HFFc6 (cell line): ENCODE results near the gene PARVA. TPM values are rescaled to one million over a fixed set of nuclear protein-coding genes. Genes with fewer than 3 reads are reported as not detected.
A peak's percentile ranks its signal among the peaks of the same experiment; 100 is the strongest.

Experiments
- DNase-seq: peaks from one replicate; pipeline ENCODE4 v3.0.0-alpha.2; 2018
- H3K27ac Mint-ChIP-seq: 2 replicates; pipeline ENCODE4 v1.8.0; 2020; ENCODE audit warnings: mild to moderate bottlenecking, mixed read lengths
- H3K27me3 Mint-ChIP-seq: 2 replicates; pipeline ENCODE4 v1.8.0; 2021; ENCODE audit warnings: mild to moderate bottlenecking, moderate library complexity, mixed read lengths; ENCODE audit not compliant: insufficient read depth
- H3K36me3 Mint-ChIP-seq: 2 replicates; pipeline ENCODE4 v1.8.0; 2021; ENCODE audit warnings: low read depth, mixed read lengths
- H3K4me1 Mint-ChIP-seq: 2 replicates; pipeline ENCODE4 v1.8.0; 2020; ENCODE audit warnings: low read depth, mixed read lengths
- H3K4me3 Mint-ChIP-seq: 2 replicates; pipeline ENCODE4 v1.8.0; 2020; ENCODE audit warnings: mild to moderate bottlenecking, moderate library complexity, mixed read lengths
- H3K9me3 Mint-ChIP-seq: 2 replicates; pipeline ENCODE4 v1.8.0; 2020; ENCODE audit warnings: mild to moderate bottlenecking, mixed read lengths
- CTCF ChIP-seq: fragments of 200-600 bp; sonication (generic); IDR thresholded peaks from 2 replicates; pipeline ENCODE4 v1.5.0; 2021; ENCODE audit warnings: antibody characterized with exemption, mild to moderate bottlenecking
- long read RNA-seq: library from polyadenylated mRNA; unstranded; transcript quantifications from one replicate; pipeline ENCODE4 v2.0.0, GENCODE V29; 2019
- total RNA-seq, 6 experiments: library from RNA; stranded (reverse); fragmentation: NEBNext Ultra II Directional; extraction: Animal tissue kit (Norgen Biotek cat#: 25700); gene quantifications; 2 replicates in 1 of 6; 3 replicates in 5 of 6; pipeline ENCODE4 v1.2.3, GENCODE V29; 2021

Gene PARVA, protein sequence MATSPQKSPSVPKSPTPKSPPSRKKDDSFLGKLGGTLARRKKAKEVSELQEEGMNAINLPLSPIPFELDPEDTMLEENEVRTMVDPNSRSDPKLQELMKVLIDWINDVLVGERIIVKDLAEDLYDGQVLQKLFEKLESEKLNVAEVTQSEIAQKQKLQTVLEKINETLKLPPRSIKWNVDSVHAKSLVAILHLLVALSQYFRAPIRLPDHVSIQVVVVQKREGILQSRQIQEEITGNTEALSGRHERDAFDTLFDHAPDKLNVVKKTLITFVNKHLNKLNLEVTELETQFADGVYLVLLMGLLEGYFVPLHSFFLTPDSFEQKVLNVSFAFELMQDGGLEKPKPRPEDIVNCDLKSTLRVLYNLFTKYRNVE
- 100 to 1,000 TPM; 150 to 237 (median 184) TPM for total RNA-seq
- long read RNA-seq, full-length matches to known transcripts = 143 of 222 reads
- long read RNA-seq, partial matches to known transcripts = 50 of 222 reads
- long read RNA-seq, other reads (novel, unspliced or antisense) = 29 of 222 reads

DNA sequence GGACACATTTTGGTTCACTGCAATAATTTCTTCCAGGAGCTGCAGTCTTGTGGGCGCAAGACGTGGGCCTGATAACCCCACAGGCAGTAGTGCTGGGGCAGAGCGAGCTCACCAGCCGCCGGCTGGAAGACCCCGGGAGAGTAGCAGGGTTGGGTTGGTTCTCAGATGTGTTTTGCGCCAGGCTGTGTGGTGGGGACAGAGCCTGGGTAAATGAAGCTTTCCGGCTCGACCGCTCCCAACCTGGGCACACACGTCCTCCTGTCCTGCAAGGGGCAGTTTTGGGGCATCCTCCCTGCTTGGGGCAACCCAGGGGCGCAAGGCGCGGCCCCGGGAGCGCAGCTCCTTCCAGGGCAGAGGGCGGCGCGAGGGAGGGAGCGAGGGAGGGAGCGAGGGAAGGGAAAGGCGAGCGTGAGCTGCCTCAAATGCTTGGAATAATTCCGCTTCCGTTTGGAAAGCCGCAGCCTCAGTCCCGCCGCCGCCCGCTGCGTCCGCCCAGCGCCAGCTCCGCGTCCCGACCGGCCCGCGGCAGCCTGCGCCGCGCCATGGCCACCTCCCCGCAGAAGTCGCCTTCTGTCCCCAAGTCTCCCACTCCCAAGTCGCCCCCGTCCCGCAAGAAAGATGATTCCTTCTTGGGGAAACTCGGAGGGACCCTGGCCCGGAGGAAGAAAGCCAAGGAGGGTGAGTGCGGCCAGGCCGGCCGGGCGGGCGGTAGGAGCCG lies at the start of gene PARVA:
Gene PARVA, plus strand, starts transcription at position 466 of the 718 bp plus-strand sequence. Its CDS starts 77 bp downstream, at position 543.
- Mint-ChIP-seq H3K4me1 (peaks cover 58% of the 10 kb centered on the region), H3K36me3 (peaks cover 37% of the 10 kb centered on the region), H3K27me3 (peaks cover 2% of the 10 kb centered on the region), H3K4me3 (peak within 1 kb of the TSS; percentile 99), H3K9me3 (no peaks in the 10 kb centered on the region), H3K27ac (peak within 1 kb of the TSS; percentile 99)
- peak; percentile 78 for DNase-seq
- 0 out of 2 replicates have a peak, but pooled peaks have one; percentile 12 for TF ChIP-seq CTCF

DNA sequence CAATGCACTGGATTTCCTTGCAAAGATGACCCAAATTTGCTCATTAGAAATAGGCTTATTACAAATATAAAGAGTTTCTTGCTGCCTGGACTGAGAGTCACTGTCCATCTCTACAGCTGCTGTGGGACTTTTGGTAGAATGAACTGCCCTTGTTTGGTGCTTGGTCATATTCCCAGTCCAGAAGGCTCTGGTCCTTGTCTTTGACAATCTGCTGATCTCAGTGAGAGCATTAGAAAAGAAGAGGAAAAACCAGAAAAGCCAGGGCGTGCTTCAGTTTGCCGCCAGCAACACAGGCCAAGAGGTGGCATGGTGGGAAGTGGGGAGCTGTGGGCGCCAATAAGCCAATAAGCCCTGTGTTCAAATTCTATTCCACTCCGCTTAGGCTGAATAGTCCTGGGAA lies 48.2 kb upstream of the PARVA start:
- no peak overlapping the region for H3K4me3 Mint-ChIP-seq

GRCh38 chr11:12329797-12330196 lies 47.6 kb upstream of the PARVA start:
- Mint-ChIP-seq H3K4me3 (no peak overlapping the region), H3K27me3 (no peaks in the 10 kb centered on the region; the same call in 1 of the 2 replicates), H3K36me3 (no peaks in the 10 kb centered on the region), H3K27ac (no peak overlapping the region), H3K4me1 (peaks cover 29% of the 10 kb centered on the region), H3K9me3 (no peaks in the 10 kb centered on the region)
- no peak for DNase-seq
- no peak for TF ChIP-seq CTCF

More for the DNA sequence above, 48.2 kb upstream of the PARVA start:
- Mint-ChIP-seq H3K9me3 (no peaks in the 10 kb centered on the region), H3K27ac (no peak overlapping the region), H3K36me3 (no peaks in the 10 kb centered on the region), H3K27me3 (no peaks in the 10 kb centered on the region; the same call in 1 of the 2 replicates), H3K4me1 (peaks cover 29% of the 10 kb centered on the region)
- no peak for DNase-seq
- TF ChIP-seq CTCF = no peak

GRCh38 chr11:12330485-12331231 lies 46.7 kb upstream of the PARVA start:
- Mint-ChIP-seq H3K27me3 (no peaks in the 10 kb centered on the region; the same call in 1 of the 2 replicates), H3K4me1 (peaks cover 29% of the 10 kb centered on the region), H3K4me3 (peak overlapping the region; percentile 51), H3K36me3 (no peaks in the 10 kb centered on the region), H3K9me3 (no peaks in the 10 kb centered on the region), H3K27ac (peak overlapping the region; percentile 14; the same call in 1 of the 2 replicates)
- no peak for DNase-seq
- TF ChIP-seq CTCF = no peak
